Activated T-cell treated with anti-CD3 and anti-CD28 coated beads, Interleukin-2, amount 50 U/mL, for 72 hours (primary cell): Measurements from ENCODE around the gene CEP72. TPM values are rescaled to one million over a fixed set of nuclear protein-coding genes. Genes with fewer than 3 reads are reported as not detected.

Source experiments
- ATAC-seq, 2 donors: fragments of 150-1000 bp; cut with Tn5 transposase; replicated peaks in 1 of 2; 2 replicates each; pipeline ENCODE4 v1.10.0; 2021; ENCODE audit warnings: moderate library complexity in 2 of 2, mild to moderate bottlenecking in 1 of 2
- DNase-seq, 2 donors: peaks; one replicate each; pipeline ENCODE4 v3.0.0; 2021 to 2022; ENCODE audit warnings: mixed read lengths in 1 of 2
- H3K27ac Mint-ChIP-seq: one replicate; pipeline ENCODE4 v1.8.0; 2022; ENCODE audit warnings: mild to moderate bottlenecking, moderate library complexity, mixed read lengths
- H3K27me3 Mint-ChIP-seq: one replicate; pipeline ENCODE4 v1.8.0; 2022; ENCODE audit warnings: low read depth, mixed read lengths
- H3K36me3 Mint-ChIP-seq, 2 donors: one replicate each; pipeline ENCODE4 v1.8.0; 2022; ENCODE audit warnings: mixed read lengths in 2 of 2, mild to moderate bottlenecking in 1 of 2; ENCODE audit not compliant: insufficient read depth in 2 of 2
- H3K4me1 Mint-ChIP-seq: one replicate; pipeline ENCODE4 v1.8.0; 2022; ENCODE audit warnings: low read depth, mixed read lengths
- H3K4me3 Mint-ChIP-seq, 2 donors: one replicate each; pipeline ENCODE4 v1.8.0; 2022; ENCODE audit warnings: mild to moderate bottlenecking in 2 of 2, mixed read lengths in 2 of 2, moderate library complexity in 2 of 2
- H3K9me3 Mint-ChIP-seq, 2 donors: one replicate each; pipeline ENCODE4 v1.8.0; 2022; ENCODE audit warnings: mixed read lengths in 2 of 2
- total RNA-seq, 2 donors: library from RNA; stranded (reverse); gene quantifications; one replicate each; pipeline ENCODE4 v1.2.3, GENCODE V29; 2022

CEP72 gene
- total RNA-seq, 2 donors from 2014 or later, result 18.6 to 18.7 TPM

GRCh38 chr5:665541-665955 lies 53.4 kb downstream of the CEP72 start:
- Mint-ChIP-seq H3K27me3 (no peaks in the 10 kb centered on the region), H3K27ac (no peak overlapping the region), H3K9me3 (no peaks in the 10 kb centered on the region), H3K4me3 (no peak overlapping the region), H3K36me3 (peaks cover 5 to 8% of the 10 kb centered on the region in 2 donors), H3K4me1 (no peaks in the 10 kb centered on the region)
- ATAC-seq (no peak), DNase-seq (no peak)

DNA sequence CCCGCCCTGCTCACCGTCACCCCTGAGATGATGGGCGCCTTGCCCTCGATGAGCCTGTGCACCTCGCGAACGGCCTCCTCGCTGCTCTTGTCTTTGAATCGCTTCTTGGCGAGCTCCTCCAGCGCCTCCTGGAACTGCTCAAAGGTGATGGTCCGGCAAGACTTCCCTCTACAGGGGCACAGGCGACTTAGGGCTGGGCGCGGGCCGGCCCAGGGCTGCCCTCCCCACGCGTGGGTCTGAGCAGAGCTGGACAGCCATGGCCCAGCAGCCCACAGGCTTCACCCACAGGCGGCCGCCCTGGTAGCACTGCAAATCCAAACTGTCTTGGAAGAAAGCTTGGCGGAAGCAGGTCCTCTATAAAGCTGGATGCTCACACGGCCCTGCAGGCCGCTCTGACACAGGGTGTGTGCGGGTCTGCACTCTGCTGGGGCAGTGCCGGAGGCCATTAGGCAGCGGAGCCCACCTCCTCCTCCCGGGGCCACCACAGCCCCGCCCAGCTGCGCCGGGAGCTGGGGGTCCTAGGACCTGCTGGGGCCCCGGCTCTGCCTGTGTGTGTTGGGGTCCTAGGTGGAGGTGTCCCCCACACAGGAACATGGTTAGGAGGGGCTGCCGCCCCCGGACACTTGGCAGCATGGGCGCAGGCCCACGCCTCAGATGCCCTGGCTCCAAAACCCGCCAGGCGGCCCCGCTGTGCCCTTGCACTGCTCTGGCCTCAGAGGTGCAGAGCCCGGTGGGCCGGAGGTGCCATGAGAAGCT lies 54.0 kb downstream of the CEP72 start:
- no peaks in the 10 kb centered on the region for H3K4me1 Mint-ChIP-seq
- peaks cover 3 to 6% of the 10 kb centered on the region in 2 donors for H3K36me3 Mint-ChIP-seq
- no peaks in the 10 kb centered on the region for H3K27me3 Mint-ChIP-seq
- no peak for DNase-seq
- no peak overlapping the region for H3K4me3 Mint-ChIP-seq
- no peak overlapping the region for H3K27ac Mint-ChIP-seq
- ATAC-seq, result no peak
- no peaks in the 10 kb centered on the region for H3K9me3 Mint-ChIP-seq

- no peak for DNase-seq
- Mint-ChIP-seq H3K27ac (no peak overlapping the region), H3K9me3 (no peaks in the 10 kb centered on the region)
Measured at GRCh38 chr5:666816-667498, 54.8 kb downstream of the CEP72 start.

GRCh38 chr5:668283-668995 lies 56.3 kb downstream of the CEP72 start:
- DNase-seq (no peak), ATAC-seq (no peak)
- Mint-ChIP-seq H3K9me3 (no peaks in the 10 kb centered on the region), H3K4me1 (peaks cover 11% of the 10 kb centered on the region), H3K27me3 (peaks cover 6% of the 10 kb centered on the region), H3K27ac (no peak overlapping the region), H3K4me3 (no peak overlapping the region), H3K36me3 (peaks cover 0 to 2% of the 10 kb centered on the region in 2 donors)

More at GRCh38 chr5:666816-667498, 54.8 kb downstream of the CEP72 start:
- no peak for ATAC-seq
- H3K36me3 Mint-ChIP-seq, result peaks cover 0 to 2% of the 10 kb centered on the region in 2 donors
- H3K4me1 Mint-ChIP-seq, result no peaks in the 10 kb centered on the region
- H3K27me3 Mint-ChIP-seq, result no peaks in the 10 kb centered on the region
- H3K4me3 Mint-ChIP-seq, result no peak overlapping the region

DNA sequence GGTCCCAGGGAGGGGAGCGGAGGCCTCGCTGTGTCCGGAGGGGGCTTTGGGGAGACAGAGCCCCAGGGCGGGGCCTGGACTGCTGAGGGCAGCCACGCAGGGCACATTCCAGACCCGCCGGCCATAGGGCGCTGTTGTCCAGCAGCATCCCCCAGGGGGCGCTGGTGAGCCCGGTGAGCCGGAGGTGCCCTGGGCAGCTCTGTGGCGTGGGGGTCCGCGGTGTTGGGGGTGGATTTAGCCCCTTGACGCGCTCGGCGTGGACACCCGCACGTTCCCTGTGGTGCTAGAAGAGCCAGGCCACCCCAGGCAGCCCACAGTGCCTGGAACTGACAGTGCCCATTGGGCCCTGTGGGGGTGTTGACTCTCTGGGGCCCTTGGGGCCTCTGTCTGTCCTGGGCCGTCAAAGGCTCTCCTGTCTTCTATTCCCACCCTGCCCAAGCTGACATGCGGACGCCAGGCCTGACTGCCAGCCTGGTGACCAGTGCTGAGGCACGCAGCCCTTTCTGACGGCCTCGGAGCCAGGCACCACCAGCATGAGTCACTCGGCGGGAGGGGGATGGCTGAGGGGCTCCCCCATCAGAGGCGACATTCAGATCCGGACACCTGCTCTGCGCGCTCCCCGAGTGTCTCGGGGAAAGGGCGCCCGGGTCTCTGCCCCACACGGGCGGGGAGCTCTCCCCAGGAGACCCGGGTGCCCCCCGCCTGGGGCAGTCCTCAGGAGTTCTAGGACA lies 57.1 kb downstream of the CEP72 start:
- Mint-ChIP-seq H3K27ac (no peak overlapping the region), H3K9me3 (no peaks in the 10 kb centered on the region), H3K27me3 (peaks cover 6% of the 10 kb centered on the region), H3K36me3 (peaks cover 0 to 2% of the 10 kb centered on the region in 2 donors), H3K4me3 (no peak overlapping the region), H3K4me1 (peaks cover 11% of the 10 kb centered on the region)
- peak; percentile 26 to 40 for ATAC-seq
- DNase-seq, result peak; percentile 61 to 70

GRCh38 chr5:669842-670395 lies 57.8 kb downstream of the CEP72 start:
- Mint-ChIP-seq H3K27me3 (peaks cover 6% of the 10 kb centered on the region), H3K27ac (no peak overlapping the region), H3K36me3 (peaks cover 0 to 2% of the 10 kb centered on the region in 2 donors), H3K4me1 (peaks cover 11% of the 10 kb centered on the region), H3K4me3 (no peak overlapping the region), H3K9me3 (no peaks in the 10 kb centered on the region)
- DNase-seq, result no peak
- no peak for ATAC-seq

DNA sequence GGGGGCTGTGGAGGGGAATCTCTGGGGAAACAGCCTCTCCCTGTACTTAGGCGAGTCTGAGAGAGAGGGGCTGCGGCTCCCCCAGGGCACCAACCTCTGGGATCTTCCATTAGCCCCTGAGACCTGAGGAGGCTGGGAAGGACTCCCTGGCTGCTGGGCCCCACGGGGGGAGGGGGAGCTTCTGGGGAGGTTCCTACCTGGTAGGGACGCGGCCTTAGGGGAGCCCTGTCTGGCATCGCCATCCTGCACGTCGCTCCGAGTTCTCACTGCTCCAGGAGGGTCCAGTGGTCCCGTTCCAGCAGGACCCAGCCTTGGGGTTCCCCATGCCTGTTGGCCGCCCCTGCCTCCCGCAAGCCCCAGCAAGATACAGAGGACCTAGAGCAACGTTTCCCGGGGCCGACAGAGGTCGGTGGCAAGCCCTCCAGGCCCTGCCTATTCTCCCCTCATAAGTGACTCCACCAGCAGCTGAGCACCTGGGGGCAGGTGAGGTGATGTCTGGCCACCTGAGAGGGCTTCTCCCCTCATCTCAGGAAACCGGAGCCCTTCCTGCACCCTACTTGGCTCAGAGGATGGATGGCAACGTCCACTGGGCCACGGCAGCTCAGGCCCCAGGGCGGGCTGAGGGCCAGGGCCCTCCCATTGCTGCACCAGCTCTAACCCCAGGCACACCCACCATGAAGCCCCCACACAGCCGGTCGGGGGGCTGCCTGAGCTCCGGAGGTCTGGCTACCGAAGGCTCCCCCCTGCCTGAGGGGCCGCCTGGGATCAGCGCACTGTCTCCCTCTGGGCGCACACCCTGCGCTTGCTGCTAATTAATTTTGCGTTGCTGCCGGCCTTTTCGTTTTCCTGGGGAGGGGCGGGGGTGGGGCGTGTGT lies 58.5 kb downstream of the CEP72 start:
- H3K9me3 Mint-ChIP-seq, result no peaks in the 10 kb centered on the region
- peaks cover 0 to 2% of the 10 kb centered on the region in 2 donors for H3K36me3 Mint-ChIP-seq
- DNase-seq, result no peak
- H3K27ac Mint-ChIP-seq, result no peak overlapping the region
- H3K27me3 Mint-ChIP-seq, result peaks cover 6% of the 10 kb centered on the region
- no peak for ATAC-seq
- peaks cover 11% of the 10 kb centered on the region for H3K4me1 Mint-ChIP-seq
- H3K4me3 Mint-ChIP-seq, result no peak overlapping the region

DNA sequence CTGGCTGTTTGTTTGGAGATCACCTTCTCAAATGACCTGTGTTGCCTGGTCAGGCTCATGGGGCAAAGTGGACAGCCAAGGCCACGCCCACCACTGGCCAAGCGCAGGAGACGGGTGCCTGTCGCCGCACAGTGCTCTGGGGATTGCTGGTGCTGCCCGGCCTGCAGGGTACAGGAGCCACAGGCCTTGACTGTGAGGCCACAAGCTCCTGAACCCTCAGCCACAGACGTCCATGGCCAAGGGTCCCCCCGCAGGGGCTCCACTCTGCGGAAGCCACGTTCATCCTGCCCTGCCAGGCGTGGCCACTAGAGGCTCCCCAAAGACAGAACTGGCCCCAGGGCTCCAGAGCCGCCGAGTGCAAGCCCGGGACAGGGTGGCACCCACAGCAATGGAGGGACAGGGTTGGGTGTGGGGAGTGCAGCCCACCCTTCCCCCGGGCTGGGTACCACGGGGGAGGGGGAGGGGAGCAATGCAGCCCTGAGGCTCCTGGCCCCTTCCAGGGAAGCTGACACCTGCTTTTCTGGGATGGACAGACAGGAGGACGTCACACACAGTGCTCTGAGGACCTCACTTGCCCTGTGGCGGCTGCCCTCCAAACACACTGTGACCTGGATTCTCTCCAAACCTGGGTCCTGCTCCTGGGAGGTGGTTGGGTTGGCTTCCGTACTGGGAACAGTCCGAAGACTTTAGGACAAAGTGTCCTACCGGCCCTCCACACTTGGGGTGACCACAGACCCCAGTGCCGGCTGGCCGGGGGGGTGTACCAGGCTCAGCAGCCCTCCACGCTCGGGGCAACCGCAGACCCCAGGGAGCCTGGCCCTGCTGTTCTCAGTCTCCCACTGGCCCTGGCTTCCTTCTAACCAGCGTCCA lies 59.6 kb downstream of the CEP72 start:
- H3K4me1 Mint-ChIP-seq, result peaks cover 11% of the 10 kb centered on the region
- no peak overlapping the region for H3K4me3 Mint-ChIP-seq
- peaks cover 0 to 2% of the 10 kb centered on the region in 2 donors for H3K36me3 Mint-ChIP-seq
- H3K27me3 Mint-ChIP-seq, result peaks cover 6% of the 10 kb centered on the region
- DNase-seq, result peak; percentile 77
- ATAC-seq, result peak; percentile 82
- no peak overlapping the region for H3K27ac Mint-ChIP-seq
- H3K9me3 Mint-ChIP-seq, result no peaks in the 10 kb centered on the region

- Mint-ChIP-seq H3K27me3 (peaks cover 6% of the 10 kb centered on the region), H3K36me3 (no peaks in the 10 kb centered on the region), H3K4me1 (peaks cover 11% of the 10 kb centered on the region), H3K4me3 (peak overlapping the region; percentile 24 to 56), H3K9me3 (no peaks in the 10 kb centered on the region), H3K27ac (peak overlapping the region; percentile 54)
- peak; percentile 53 to 67 for DNase-seq
- peak; percentile 35 to 39 for ATAC-seq
Measured at GRCh38 chr5:672329-673160, 60.4 kb downstream of the CEP72 start.

DNA sequence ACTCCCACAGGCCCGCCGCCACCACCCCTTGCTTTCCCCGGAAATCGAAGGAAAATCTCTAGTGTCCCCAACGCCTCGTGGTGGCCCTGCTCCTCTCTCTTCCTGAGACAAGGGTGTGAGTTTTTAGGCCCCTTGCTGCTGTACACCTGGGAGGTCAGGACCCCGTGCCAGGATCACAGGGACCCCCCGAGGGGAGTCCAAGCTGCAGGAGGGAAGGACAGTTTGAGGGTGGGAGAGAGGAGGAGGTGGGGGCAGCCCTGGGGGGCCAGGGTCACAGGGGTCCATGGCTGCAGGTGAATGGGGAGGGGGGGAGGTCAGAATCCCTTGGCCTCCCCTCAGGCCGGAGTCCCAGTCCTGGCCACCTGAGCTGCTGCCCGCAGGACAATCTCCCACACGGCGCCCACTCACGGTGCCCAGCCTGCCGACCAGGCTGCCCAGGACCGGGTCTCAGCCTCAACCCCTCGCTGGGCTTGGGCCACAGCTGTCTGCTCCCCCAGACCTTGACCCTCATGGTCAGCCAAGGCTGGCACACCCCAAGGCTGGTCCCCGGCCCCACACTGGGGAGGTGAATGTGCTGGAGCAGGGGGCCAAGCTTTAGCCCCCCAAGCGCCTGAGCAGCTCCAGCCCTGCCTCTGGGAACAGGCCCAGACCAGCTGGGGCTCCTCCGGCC lies 61.2 kb downstream of the CEP72 start:
- Mint-ChIP-seq H3K27ac (no peak overlapping the region), H3K36me3 (no peaks in the 10 kb centered on the region), H3K9me3 (no peaks in the 10 kb centered on the region), H3K4me3 (peak overlapping the region; percentile 24 to 56), H3K27me3 (peaks cover 6% of the 10 kb centered on the region), H3K4me1 (peaks cover 11% of the 10 kb centered on the region)
- no peak for DNase-seq
- no peak for ATAC-seq
